ENCODE measurements around the gene MINDY1.
A peak's percentile ranks its signal among the peaks of the same experiment; 100 is the strongest.

The MINDY1 gene

DNA sequence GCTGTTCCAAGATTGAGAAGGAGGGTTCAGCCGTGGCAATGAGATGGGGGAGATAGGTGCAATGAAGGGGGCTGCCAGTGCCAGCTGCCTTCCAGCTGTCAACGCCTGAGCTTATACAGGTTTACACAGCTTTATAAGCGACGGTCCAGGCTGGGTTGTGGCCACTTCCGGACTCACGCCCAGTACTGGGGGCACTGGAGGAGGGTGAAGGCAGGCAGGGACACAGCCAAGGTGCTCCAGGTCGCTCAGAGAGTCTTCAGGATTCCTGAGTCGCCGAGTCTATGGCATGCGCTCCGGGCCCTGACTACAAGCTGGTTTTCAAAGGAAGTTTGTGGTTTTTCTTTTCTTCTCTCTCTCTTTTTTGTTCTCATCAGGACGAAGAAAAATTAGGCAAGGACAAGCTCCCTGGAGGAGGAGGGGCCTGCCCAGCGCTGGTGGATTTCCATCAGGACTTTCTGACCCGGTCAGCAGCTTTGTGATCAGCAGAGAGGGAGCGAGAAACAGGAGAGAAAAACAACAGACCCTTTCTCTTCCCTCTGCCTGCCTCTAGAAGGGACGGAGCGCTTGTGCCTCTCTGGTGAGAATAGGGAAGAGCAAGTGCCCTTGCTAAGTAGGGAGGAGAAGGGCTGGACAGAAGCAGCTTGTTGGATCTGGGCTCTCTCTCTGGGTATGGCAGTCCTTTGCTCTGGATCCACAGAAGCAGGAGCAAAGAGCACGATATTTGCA lies at the start of gene MINDY1:
TSS of gene MINDY1 (minus strand) at position 576 of the 726 bp plus-strand sequence. CDS start 4,285 bp downstream, outside the sequence.
- DNase-seq, result peak; percentile 63

GRCh38 chr1:151056149-151056548 lies 49.4 kb upstream of the MINDY1 start:
- no peak for DNase-seq

GRCh38 chr1:151055581-151055980 lies 48.9 kb upstream of the MINDY1 start:
- DNase-seq, result no peak

DNA sequence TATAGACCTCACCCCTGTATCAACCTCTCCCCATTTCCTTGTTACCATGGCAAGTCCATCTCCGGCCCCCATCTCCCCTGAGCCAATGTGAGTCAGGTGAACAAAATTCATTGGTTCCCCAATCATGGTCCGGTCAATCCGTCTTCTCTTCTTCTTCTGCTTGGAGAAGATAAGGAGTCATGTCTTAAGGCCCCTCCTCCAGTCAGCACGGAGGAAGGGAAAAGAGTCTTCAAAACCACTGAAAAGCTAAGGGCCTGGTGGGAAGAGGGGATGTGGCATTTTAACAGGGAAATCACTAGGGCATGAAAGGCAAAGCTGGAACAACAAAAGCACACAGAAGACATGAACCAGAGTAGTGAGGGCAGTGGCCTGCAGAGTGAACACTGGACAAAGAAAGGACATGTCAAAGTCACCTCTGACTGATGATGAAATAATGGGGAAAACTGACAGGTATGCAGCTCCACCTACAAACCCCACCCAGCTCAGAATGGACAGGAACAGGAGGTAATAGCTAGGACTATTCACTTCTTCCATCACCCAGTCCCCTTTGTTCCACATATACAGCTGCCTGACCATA lies 48.4 kb upstream of the MINDY1 start:
- no peak for DNase-seq

DNA sequence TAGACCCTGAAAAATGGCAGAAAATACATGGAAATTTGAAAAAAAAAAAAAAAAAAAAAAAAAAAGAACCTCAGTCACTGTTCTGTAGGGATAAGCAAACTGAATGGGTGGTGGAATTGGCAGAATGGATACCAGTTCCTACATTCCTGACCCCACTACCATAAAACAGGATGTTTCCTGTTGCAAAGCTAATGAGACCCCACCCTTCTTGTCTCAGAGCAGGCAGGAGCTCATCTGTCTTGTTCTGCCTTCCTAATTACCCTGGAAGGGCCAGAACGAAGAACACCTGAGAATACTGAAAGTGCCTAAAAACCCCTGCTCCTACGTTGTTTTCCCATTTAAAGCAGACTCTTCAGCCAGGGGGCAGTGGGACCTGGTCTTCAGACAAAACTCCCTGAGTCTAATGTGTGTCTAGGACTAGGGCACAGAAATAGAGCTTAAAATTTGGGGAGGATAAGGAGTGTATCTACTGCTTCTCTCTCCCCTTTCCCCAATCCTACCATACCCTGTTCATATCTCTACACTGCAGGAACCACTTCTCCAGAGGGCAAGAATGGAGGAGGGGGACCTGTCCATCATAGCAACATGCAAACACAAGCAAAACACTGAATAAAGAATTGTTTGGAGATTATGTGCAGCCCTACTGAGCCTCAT lies 44.8 kb upstream of the MINDY1 start:
- no peak for DNase-seq

- no peak for DNase-seq
These were observed 43.5 kb upstream of the MINDY1 start for GRCh38 chr1:151050051-151050688.

DNA sequence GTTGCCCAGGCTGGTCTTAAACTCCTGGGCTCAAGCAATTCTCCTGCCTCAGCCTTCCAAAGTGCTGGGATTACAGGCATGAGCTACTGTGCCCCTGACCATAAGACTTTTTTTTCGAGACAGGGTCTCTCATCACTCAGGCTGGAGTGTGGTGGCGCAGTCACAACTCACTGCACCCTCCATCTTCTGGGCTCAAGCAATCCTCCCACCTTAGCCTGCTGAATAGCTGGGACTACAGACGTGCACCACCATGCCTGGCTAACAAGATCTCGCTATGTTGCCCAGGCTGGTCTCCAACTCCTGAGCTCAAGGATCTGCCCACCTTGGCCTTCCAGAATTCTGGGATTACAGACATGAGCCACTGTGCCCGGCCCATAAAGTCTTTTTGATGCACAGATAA lies 42.8 kb upstream of the MINDY1 start:
- no peak for DNase-seq

GRCh38 chr1:151048645-151049032 lies 41.9 kb upstream of the MINDY1 start:
- no peak for DNase-seq

DNA sequence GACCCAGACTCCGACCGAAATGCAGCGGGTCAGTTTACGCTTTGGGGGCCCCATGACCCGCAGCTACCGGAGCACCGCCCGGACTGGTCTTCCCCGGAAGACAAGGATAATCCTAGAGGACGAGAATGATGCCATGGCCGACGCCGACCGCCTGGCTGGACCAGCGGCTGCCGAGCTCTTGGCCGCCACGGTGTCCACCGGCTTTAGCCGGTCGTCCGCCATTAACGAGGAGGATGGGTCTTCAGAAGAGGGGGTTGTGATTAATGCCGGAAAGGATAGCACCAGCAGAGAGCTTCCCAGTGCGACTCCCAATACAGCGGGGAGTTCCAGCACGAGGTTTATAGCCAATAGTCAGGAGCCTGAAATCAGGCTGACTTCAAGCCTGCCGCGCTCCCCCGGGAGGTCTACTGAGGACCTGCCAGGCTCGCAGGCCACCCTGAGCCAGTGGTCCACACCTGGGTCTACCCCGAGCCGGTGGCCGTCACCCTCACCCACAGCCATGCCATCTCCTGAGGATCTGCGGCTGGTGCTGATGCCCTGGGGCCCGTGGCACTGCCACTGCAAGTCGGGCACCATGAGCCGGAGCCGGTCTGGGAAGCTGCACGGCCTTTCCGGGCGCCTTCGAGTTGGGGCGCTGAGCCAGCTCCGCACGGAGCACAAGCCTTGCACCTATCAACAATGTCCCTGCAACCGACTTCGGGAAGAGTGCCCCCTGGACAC lies 41.4 kb upstream of the MINDY1 start:
- peak; percentile 57 for DNase-seq

DNA sequence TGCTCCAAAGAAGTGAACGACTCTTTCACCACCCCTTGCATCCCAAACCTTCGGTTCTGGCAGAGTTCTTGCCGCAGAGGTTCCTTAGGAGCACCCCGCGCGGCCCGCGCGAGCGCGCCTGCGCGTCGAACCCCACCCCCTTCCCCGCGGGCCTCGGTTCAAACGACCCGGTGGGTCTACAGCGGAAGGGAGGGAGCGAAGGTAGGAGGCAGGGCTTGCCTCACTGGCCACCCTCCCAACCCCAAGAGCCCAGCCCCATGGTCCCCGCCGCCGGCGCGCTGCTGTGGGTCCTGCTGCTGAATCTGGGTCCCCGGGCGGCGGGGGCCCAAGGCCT lies 40.9 kb upstream of the MINDY1 start, which contains the start of gene C1orf56:
TSS of gene C1orf56 (plus strand) at position 161 of the 334 bp plus-strand sequence. CDS start at position 258, 97 bp downstream.
- DNase-seq, result peak; percentile 77

- no peak for DNase-seq
These were observed 36.5 kb upstream of the MINDY1 start for GRCh38 chr1:151043163-151043562.

DNA sequence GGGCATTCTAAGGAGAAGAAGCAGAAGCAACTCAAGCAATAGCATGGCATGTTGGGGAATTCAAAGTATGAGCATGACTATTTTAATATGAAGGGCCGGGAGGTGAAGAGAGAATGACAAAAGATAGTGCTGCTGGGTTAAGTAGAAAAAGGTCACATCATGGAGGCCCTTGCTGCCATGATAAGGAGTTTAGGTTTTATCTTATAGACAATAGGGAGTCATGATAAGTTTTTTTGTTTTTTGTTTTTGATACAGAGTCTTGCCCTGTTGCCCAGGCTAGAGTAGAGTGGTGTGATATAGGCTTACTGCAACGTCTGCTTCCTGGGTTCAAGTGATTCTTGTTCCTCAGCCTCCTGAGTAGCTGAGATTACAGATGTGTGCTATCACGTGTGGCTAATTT lies 32.8 kb upstream of the MINDY1 start:
- DNase-seq, result no peak

DNA sequence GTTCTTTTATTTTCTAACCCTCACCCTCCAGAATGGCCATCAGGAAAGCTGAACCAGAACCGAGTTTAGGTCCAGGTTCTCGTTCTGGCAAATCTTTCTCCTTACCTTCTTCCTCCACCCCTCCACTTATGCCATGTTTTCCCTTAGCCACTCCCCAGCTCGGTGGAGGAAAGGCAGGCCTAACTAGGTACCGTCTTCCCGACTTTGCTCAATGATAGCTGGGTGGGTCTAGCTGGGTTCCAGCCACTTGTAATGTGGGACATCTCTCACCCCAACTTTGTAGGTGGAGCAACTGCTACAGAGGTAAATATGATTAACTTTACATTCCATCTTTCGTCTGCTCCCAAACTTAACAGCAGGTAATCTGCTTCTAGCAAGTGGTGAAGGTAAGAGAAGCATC lies 30.3 kb upstream of the MINDY1 start:
- DNase-seq, result no peak

- no peak for DNase-seq
These were observed 29.7 kb upstream of the MINDY1 start, which contains the start of gene BNIPL for GRCh38 chr1:151036356-151036755. BNIPL (plus strand) TSS chr1:151036586; CDS start chr1:151036726, 140 bp downstream.

- DNase-seq, result no peak
These were observed 28.5 kb upstream of the MINDY1 start for GRCh38 chr1:151035167-151035566.

DNA sequence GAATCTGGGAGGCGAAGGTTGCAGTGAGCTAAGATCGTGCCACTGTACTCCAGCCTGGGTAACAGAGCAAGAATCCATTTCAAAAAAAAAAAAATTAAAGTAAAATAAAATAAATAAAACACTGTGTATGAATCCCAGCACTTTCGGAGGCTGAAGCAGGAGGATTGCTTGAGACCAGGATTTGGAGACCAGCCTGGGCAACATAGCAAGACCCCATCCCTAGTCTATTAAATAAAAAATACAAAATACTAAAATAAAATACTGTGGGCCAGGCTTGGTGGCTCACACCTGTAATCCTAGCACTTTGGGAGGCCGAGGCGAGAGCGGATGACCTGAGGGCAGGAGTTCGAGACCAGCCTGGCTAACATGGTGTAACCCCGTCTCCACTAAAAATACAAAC lies 25.5 kb upstream of the MINDY1 start:
- no peak for DNase-seq

GRCh38 chr1:151026460-151026859 lies 19.8 kb upstream of the MINDY1 start:
- no peak for DNase-seq

- DNase-seq, result peak; percentile 60
These were observed 17.9 kb upstream of the MINDY1 start for GRCh38 chr1:151024540-151025146.

DNA sequence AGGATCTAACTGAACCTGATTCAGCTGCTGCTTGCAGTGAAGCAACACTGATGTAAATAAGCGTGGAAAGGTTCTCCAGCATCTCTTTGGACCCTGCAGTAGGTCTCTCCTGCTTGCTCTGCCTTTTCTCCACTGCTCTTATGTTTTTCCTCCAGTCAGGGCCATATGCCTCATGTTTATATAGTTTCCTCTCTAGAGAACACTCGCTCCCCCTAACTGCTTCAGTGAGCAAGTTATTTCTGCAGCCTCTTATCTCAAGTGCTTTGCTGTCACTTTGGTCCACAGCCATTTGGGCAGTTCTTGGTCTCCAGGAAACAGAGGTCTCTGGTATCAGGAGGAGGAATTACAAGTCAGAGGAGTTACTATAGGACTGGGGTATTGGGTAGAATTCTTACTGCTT lies 6.8 kb upstream of the MINDY1 start:
- DNase-seq, result no peak

DNA sequence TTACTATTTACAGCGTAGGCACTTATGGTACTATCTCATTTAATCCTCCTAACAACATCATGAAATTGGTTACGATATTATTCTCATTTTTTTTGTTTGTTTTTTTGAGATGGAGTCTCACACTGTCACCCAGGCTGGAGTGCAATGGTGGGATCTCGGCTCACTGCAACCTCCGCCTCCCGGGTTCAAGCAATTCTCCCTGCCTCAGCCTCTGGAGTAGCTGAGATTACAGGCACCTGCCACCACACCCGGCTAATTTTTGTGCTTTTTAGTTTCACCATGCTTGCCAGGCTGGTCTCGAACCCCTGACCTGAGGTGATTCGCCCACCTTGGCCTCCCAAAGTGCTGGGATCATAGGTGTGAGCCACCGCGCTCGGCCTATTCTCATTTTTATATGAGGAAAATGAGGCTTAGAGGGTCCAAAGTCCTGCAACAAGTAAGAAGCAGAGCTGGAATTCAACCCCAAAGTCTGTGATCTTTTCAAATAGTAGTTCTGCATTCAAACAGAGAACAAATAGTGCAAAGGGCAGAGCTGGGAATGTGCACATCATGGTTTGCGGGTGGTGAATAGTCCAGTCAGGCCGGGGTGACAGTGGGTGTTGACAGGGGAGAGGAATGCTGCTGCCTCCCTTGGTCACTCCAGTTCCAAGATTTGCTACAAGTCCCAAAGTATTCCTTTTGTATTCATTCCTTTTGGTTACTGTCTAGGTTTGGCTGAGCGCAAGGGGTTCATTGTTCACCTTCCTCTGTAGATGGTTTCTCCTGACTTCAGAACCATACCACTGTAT lies 6.2 kb upstream of the MINDY1 start:
- DNase-seq, result no peak

DNA sequence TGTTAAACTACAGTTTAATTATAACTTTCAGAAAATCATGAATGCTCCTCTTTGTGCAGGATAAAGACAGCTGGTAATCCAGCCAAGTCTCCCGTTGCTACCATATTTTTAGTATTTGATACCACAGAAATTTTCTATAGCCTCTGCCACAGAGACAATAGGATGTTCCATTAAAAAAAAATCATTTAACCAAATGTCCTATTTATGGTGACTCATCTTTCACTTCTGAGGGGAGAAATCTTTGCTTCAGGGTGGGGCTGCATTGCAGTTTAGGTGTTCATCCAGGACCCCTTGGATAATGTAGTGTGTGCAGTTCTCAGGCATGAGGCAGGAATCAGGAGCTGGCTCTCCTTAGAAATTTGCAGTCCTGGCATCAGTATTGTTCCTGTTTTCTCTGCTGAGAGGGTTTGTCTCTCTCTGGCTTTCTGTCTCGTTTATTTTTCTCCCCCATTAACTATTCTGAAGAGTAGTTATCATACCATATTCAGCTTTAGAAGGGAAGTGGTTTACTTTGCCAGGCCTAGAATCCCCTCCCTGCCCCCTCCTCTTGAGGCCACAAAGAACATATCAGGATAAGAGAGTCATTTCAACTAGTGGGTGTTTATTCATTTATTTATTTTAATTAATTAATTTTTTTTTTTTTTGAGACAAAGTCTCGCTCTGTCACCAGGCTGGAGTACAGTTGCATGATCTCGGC lies 4.6 kb upstream of the MINDY1 start:
- no peak for DNase-seq
